Measurements from ENCODE around the gene FBXO47.
"Not testable (repeated sequence)": the region's sequence is repeated elsewhere in the genome, so short reads cannot be mapped to it uniquely, and the experiment has no call there.

FBXO47 gene

GRCh38 chr17:38920374-38921291 is 46.6 kb downstream of the FBXO47 start:
- no peak for DNase-seq
- H3K27ac Mint-ChIP-seq, result peak overlapping the region; percentile 88
- no peaks in the 10 kb centered on the region for H3K9me3 Mint-ChIP-seq
- H3K27me3 Mint-ChIP-seq, result no peaks in the 10 kb centered on the region
- H3K4me3 Mint-ChIP-seq, result no peak overlapping the region
- H3K36me3 Mint-ChIP-seq (ENCODE audit: low read depth), result peaks cover 52% of the 10 kb centered on the region
- H3K4me1 Mint-ChIP-seq (ENCODE audit: low read depth), result peaks cover 42% of the 10 kb centered on the region

GRCh38 chr17:38919316-38920078 is 47.7 kb downstream of the FBXO47 start:
- DNase-seq, result no peak
- Mint-ChIP-seq H3K27ac (peak overlapping the region; percentile 88), H3K4me3 (no peak overlapping the region), H3K9me3 (no peaks in the 10 kb centered on the region), H3K27me3 (no peaks in the 10 kb centered on the region), H3K36me3 (ENCODE audit: low read depth) (peaks cover 64% of the 10 kb centered on the region), H3K4me1 (ENCODE audit: low read depth) (peaks cover 33% of the 10 kb centered on the region)

- H3K9me3 Mint-ChIP-seq, result no peaks in the 10 kb centered on the region
- peak overlapping the region; percentile 71 for H3K27ac Mint-ChIP-seq
- peaks cover 69% of the 10 kb centered on the region for H3K36me3 Mint-ChIP-seq (ENCODE audit: low read depth)
- peaks cover 32% of the 10 kb centered on the region for H3K4me1 Mint-ChIP-seq (ENCODE audit: low read depth)
- no peak for DNase-seq
- no peaks in the 10 kb centered on the region for H3K27me3 Mint-ChIP-seq
- no peak overlapping the region for H3K4me3 Mint-ChIP-seq
Measured at GRCh38 chr17:38918916-38919315, 48.3 kb downstream of the FBXO47 start.

- no peak overlapping the region for H3K4me3 Mint-ChIP-seq
- no peaks in the 10 kb centered on the region for H3K27me3 Mint-ChIP-seq
- H3K4me1 Mint-ChIP-seq (ENCODE audit: low read depth), result peaks cover 29% of the 10 kb centered on the region
- peaks cover 75% of the 10 kb centered on the region for H3K36me3 Mint-ChIP-seq (ENCODE audit: low read depth)
- no peak for DNase-seq
- H3K27ac Mint-ChIP-seq, result peak overlapping the region; percentile 64
- no peaks in the 10 kb centered on the region for H3K9me3 Mint-ChIP-seq
Measured at GRCh38 chr17:38918129-38918913, 48.9 kb downstream of the FBXO47 start.

- Mint-ChIP-seq H3K36me3 (ENCODE audit: low read depth) (peaks cover 85% of the 10 kb centered on the region), H3K4me3 (no peak overlapping the region), H3K4me1 (ENCODE audit: low read depth) (peaks cover 29% of the 10 kb centered on the region), H3K27me3 (no peaks in the 10 kb centered on the region), H3K27ac (peak overlapping the region; percentile 82), H3K9me3 (no peaks in the 10 kb centered on the region)
- no peak for DNase-seq
Measured at GRCh38 chr17:38917259-38917658, 49.9 kb downstream of the FBXO47 start.

GRCh38 chr17:38916771-38917170 is 50.4 kb downstream of the FBXO47 start:
- no peak for DNase-seq
- H3K9me3 Mint-ChIP-seq, result no peaks in the 10 kb centered on the region
- peak overlapping the region; percentile 82 for H3K27ac Mint-ChIP-seq
- H3K4me1 Mint-ChIP-seq (ENCODE audit: low read depth), result peaks cover 24% of the 10 kb centered on the region
- H3K36me3 Mint-ChIP-seq (ENCODE audit: low read depth), result peaks cover 87% of the 10 kb centered on the region
- no peak overlapping the region for H3K4me3 Mint-ChIP-seq
- H3K27me3 Mint-ChIP-seq, result no peaks in the 10 kb centered on the region

- H3K4me3 Mint-ChIP-seq, result no peak overlapping the region
- H3K27me3 Mint-ChIP-seq, result no peaks in the 10 kb centered on the region
- H3K9me3 Mint-ChIP-seq, result no peaks in the 10 kb centered on the region
- peak overlapping the region; percentile 79 for H3K27ac Mint-ChIP-seq
- peaks cover 92% of the 10 kb centered on the region for H3K36me3 Mint-ChIP-seq (ENCODE audit: low read depth)
- peaks cover 13% of the 10 kb centered on the region for H3K4me1 Mint-ChIP-seq (ENCODE audit: low read depth)
- DNase-seq, result peak; percentile 20
Measured at GRCh38 chr17:38915639-38915995, 51.6 kb downstream of the FBXO47 start.

- H3K9me3 Mint-ChIP-seq, result no peaks in the 10 kb centered on the region
- DNase-seq, result peak; percentile 20
- H3K27ac Mint-ChIP-seq, result peak overlapping the region; percentile 79
- no peak overlapping the region for H3K4me3 Mint-ChIP-seq
- peaks cover 9% of the 10 kb centered on the region for H3K4me1 Mint-ChIP-seq (ENCODE audit: low read depth)
- peaks cover 91% of the 10 kb centered on the region for H3K36me3 Mint-ChIP-seq (ENCODE audit: low read depth)
- no peaks in the 10 kb centered on the region for H3K27me3 Mint-ChIP-seq
Measured at GRCh38 chr17:38914741-38915638, 52.2 kb downstream of the FBXO47 start.

GRCh38 chr17:38912221-38912813 is 54.9 kb downstream of the FBXO47 start:
- peak; percentile 20 for DNase-seq
- H3K36me3 Mint-ChIP-seq (ENCODE audit: low read depth), result peaks cover 86% of the 10 kb centered on the region
- no peak overlapping the region for H3K4me3 Mint-ChIP-seq
- H3K27ac Mint-ChIP-seq, result peak overlapping the region; percentile 81
- H3K4me1 Mint-ChIP-seq (ENCODE audit: low read depth), result peaks cover 27% of the 10 kb centered on the region
- H3K9me3 Mint-ChIP-seq, result no peaks in the 10 kb centered on the region
- H3K27me3 Mint-ChIP-seq, result no peaks in the 10 kb centered on the region

GRCh38 chr17:38911731-38912081 is 55.5 kb downstream of the FBXO47 start:
- peaks cover 82% of the 10 kb centered on the region for H3K36me3 Mint-ChIP-seq (ENCODE audit: low read depth)
- H3K27me3 Mint-ChIP-seq, result not testable (repeated sequence)

GRCh38 chr17:38911081-38911730 is 56.0 kb downstream of the FBXO47 start:
- peak; percentile 24 for DNase-seq
- peak overlapping the region; percentile 81 for H3K27ac Mint-ChIP-seq
- no peaks in the 10 kb centered on the region for H3K27me3 Mint-ChIP-seq
- H3K36me3 Mint-ChIP-seq (ENCODE audit: low read depth), result peaks cover 77% of the 10 kb centered on the region
- no peaks in the 10 kb centered on the region for H3K9me3 Mint-ChIP-seq
- no peak overlapping the region for H3K4me3 Mint-ChIP-seq
- H3K4me1 Mint-ChIP-seq (ENCODE audit: low read depth), result peaks cover 33% of the 10 kb centered on the region

More at GRCh38 chr17:38911731-38912081, 55.5 kb downstream of the FBXO47 start:
- H3K4me1 Mint-ChIP-seq (ENCODE audit: low read depth), result peaks cover 29% of the 10 kb centered on the region
- not testable (repeated sequence) for H3K4me3 Mint-ChIP-seq, H3K9me3 Mint-ChIP-seq
- peak; percentile 12 for DNase-seq
- H3K27ac Mint-ChIP-seq, result peak overlapping the region; percentile 81

GRCh38 chr17:38910325-38910724 is 56.9 kb downstream of the FBXO47 start:
- Mint-ChIP-seq H3K36me3 (ENCODE audit: low read depth) (peaks cover 76% of the 10 kb centered on the region), H3K4me3 (no peak overlapping the region), H3K4me1 (ENCODE audit: low read depth) (peaks cover 41% of the 10 kb centered on the region), H3K9me3 (no peaks in the 10 kb centered on the region), H3K27ac (no peak overlapping the region), H3K27me3 (no peaks in the 10 kb centered on the region)
- DNase-seq, result peak; percentile 9

GRCh38 chr17:38908676-38909181 is 58.5 kb downstream of the FBXO47 start:
- Mint-ChIP-seq H3K27ac (peak overlapping the region; percentile 75), H3K27me3 (no peaks in the 10 kb centered on the region), H3K36me3 (ENCODE audit: low read depth) (peaks cover 76% of the 10 kb centered on the region), H3K9me3 (no peaks in the 10 kb centered on the region), H3K4me3 (no peak overlapping the region), H3K4me1 (ENCODE audit: low read depth) (peaks cover 47% of the 10 kb centered on the region)
- no peak for DNase-seq

Measured in activated T-cell treated with anti-CD3 and anti-CD28 coated beads, Interleukin-2, amount 50 U/mL, for 24 hours (primary cell).